Renal pelvis (tissue), 4 donors: ENCODE measurements around the gene PNMA8A. TPM values are rescaled to one million over a fixed set of nuclear protein-coding genes. Genes with fewer than 3 reads are reported as not detected.
"Not testable (repeated sequence)": the region's sequence is repeated elsewhere in the genome, so short reads cannot be mapped to it uniquely, and the experiment has no call there.

Experiments
- DNase-seq: peaks from one replicate; pipeline ENCODE4 v3.0.0-alpha.2; 2013
- polyA plus RNA-seq, 3 donors: library from polyadenylated mRNA; unstranded; fragments of 120-200 nt; gene quantifications; one replicate each; pipeline ENCODE4 v1.2.1, GENCODE V29; 2013; ENCODE audit not compliant: insufficient read length in 3 of 3

Gene PNMA8A
- polyA plus RNA-seq, 3 donors, result 45.5 to 62.7 (median 47.2) TPM

DNA sequence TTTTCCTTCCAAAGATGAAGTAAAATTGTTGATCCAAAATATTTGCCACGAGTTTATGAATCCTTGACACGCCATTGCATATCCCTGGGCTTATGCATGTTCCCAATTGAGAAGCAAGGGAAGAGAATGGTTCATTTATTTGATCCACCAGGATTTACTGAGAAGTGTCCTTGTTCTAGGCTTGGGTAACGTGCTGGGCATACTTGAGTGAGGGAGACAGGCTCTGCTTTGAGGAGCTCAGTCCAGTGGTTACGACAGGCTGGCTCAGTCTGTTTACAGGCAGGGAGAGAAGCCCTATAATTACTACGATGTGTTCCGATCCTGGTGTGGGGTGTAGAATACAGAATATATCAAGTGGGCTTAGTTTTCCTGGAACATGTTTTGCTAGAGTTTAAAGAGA, 36.4 kb downstream of the PNMA8A start:
- DNase-seq, result no peak

DNA sequence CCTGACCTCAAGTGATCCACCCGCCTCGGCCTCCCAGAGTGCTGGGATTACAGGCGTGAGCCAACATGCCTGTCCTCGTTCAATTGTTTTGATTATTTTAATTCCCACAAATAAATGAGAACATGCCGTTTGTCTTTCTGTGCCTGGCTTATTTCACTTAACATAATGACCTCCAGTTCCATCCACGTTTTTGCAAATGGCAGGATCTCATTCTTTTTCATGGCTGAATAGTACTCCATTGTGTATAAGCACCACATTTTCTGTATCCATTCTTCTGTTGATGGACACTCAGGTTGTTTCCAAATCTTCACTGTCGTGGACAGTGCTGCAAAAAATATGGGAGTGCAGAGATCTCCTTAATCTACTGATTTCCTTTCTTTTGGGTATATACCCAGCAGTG, 37.9 kb downstream of the PNMA8A start:
- DNase-seq, result not testable (repeated sequence)

- DNase-seq, result no peak
Observed at GRCh38 chr19:46431824-46432223, 39.5 kb downstream of the PNMA8A start.

DNA sequence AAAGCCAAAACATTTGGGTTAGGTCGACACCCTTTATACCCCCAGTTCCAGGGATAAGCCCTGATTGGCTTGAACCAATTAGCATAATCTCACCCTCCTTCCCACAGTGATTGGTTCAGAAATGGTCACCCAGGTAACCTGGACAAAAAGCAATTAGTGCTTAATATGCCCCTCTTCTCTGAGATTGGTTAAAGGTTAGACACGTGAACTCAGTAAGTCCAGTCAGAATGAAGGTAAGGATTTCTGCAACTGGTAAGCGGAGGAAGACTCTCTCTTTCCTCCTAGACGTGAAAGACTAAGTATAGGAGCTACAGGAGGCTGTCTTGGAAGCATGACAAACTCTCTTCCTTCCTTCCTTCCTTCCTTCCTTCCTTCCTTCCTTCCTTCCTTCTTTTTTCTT, 41.4 kb downstream of the PNMA8A start:
- DNase-seq, result no peak

- peak; percentile 86 for DNase-seq
Observed at GRCh38 chr19:46428239-46429135, 42.9 kb downstream of the PNMA8A start, which contains the start of gene PNMA8C. TSS of gene PNMA8C (minus strand) at chr19:46428936. CDS start at chr19:46428359, 577 bp downstream.

GRCh38 chr19:46427518-46428045, 43.8 kb downstream of the PNMA8A start:
- no peak for DNase-seq

DNA sequence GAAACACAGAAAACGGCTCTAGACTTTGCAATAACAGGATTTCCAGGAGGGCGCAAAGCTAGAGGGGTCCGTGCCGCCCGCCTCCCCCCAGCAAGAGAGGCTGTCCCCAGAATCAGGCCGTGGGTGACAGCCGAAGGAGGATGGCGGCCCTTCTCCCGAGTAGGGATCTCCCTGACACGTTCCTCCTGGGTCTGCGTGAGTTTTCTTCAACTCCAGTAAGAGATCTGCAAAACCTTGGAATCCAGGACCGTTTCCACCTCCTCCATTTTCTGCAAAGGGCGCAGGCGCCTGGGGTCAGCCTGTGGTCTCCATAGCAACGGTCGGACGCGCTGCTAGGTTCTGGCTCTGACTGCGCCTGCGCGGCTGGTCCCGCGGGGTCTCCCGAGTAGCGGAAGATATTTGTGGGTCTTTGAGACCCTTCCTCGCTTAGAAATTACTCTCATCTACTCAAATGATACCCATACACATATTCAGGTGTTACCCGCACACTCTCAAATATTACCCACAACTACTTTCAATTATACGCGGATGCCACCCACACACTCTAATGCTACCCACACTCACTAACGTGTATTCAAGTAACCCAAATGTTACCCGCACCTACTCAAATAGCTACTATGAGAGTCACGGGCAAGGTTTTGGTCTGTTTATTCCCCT, 44.7 kb downstream of the PNMA8A start:
- DNase-seq, result peak; percentile 89

GRCh38 chr19:46426035-46426505, 45.3 kb downstream of the PNMA8A start:
- peak; percentile 91 for DNase-seq

GRCh38 chr19:46423188-46423587, 48.2 kb downstream of the PNMA8A start:
- no peak for DNase-seq

GRCh38 chr19:46422344-46422743, 49.0 kb downstream of the PNMA8A start:
- DNase-seq, result no peak

DNA sequence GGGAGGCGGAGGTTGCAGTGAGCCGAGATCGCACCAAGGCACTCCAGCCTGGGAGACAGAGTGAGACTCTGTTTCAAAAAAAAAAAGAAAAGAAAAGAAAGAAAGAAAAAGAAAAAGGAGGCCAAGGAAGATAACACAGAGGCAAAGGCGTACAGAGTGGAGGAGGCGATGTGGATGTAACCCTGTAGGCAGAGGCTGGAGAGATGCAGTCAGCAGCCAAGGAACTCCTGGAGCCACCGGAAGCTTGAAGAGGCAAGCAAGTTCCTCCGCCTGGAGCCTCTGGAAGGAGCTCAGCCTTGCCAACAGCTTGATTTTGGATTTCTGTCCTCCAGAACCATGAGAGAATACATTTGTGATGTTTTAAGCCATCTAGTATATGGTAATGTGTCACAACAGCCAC, 51.3 kb downstream of the PNMA8A start:
- no peak for DNase-seq

Other genes with a start within 250 kb of the PNMA8A start
- not detected for gene IGFL1, start 241.8 kb downstream of the PNMA8A start, polyA plus RNA-seq
- 10 to 100 TPM; 39.6 to 85.5 (median 65.4) TPM for gene HIF3A, start 174.5 kb downstream of the PNMA8A start, polyA plus RNA-seq
- 100 to 1,000 TPM; 101 to 122 (median 118) TPM for gene PPP5C, start 124.5 kb downstream of the PNMA8A start, polyA plus RNA-seq
- gene CCDC8, start 58.0 kb downstream of the PNMA8A start, polyA plus RNA-seq, result 10 to 100 TPM; 50.7 to 67.3 (median 62.1) TPM
- gene PNMA8C, start 42.6 kb downstream of the PNMA8A start, polyA plus RNA-seq, result under 1 TPM; 0.41 to 0.60 (median 0.46) TPM
- gene PNMA8B, start 24.3 kb upstream of the PNMA8A start, polyA plus RNA-seq, result 1 to 10 TPM; 3.5 to 5.3 (median 4.7) TPM
- 100 to 1,000 TPM; 397 to 507 (median 417) TPM for gene CALM3, start 129.8 kb upstream of the PNMA8A start, polyA plus RNA-seq
- 1 to 10 TPM; 2.5 to 3.1 (median 2.6) TPM for gene PTGIR, start 153.5 kb upstream of the PNMA8A start, polyA plus RNA-seq
- gene GNG8, start 164.6 kb upstream of the PNMA8A start, polyA plus RNA-seq, result 1 to 10 TPM; 4.4 to 7.3 (median 6.0) TPM
- gene DACT3, start 189.6 kb upstream of the PNMA8A start, polyA plus RNA-seq, result 10 to 100 TPM; 21.3 to 28.5 (median 23.0) TPM
- gene PRKD2, start 245.6 kb upstream of the PNMA8A start, polyA plus RNA-seq, result 10 to 100 TPM; 41.3 to 49.1 (median 42.7) TPM